ENCODE data around the gene TMEM47.

TMEM47 gene

GRCh38 chrX:34656842-34657725 lies at the start of gene TMEM47:
Gene TMEM47, minus strand, starts transcription at chrX:34657285. Its CDS starts 256 bp downstream, at chrX:34657029.
- DNase-seq, result peak in 2 of 3 experiments; percentile 91 to 92

DNA sequence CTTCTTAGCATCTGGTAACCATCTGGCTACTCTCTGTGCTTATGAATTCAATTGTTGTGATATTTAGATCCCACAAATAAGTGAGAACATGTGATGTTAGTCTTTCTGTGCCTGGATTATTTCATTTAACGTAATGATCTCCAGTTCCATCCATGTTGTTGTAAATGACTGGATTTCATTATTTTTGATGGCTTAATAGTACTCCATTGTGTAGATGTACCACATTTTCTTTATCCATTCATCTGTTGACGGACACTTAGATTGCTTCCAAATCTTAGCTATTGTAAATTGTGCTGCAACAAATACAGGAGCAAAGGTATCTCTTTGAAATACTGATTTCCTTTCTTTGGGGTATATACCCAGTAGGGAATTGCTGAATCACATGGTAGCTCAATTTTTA lies 30.0 kb upstream of the TMEM47 start:
- no peak for DNase-seq

- no peak for DNase-seq
Observed at GRCh38 chrX:34659575-34659974, 2.5 kb upstream of the TMEM47 start.

DNA sequence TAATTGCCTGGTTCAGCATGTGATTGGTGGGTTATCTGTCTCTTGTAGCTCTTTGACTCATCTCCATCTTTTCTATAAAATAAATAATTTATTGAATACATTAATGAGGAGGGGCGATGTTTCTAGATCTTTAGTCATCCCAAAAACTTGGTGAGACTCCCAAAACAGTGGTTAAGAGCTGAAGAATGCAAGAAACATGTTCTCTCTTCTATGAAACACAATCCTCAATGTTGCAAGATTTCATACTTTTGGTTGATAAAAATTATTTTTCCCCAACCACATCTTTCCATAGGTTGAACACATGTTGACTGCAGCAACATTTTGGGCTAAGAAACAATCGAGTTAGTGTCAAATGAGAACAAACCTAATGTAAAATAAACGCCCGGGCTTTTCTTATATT lies 1.2 kb upstream of the TMEM47 start:
- no peak for DNase-seq

GRCh38 chrX:34657726-34658070 lies 613 bp upstream of the TMEM47 start:
- peak in 1 of 3 experiments; percentile 89 for DNase-seq

DNA sequence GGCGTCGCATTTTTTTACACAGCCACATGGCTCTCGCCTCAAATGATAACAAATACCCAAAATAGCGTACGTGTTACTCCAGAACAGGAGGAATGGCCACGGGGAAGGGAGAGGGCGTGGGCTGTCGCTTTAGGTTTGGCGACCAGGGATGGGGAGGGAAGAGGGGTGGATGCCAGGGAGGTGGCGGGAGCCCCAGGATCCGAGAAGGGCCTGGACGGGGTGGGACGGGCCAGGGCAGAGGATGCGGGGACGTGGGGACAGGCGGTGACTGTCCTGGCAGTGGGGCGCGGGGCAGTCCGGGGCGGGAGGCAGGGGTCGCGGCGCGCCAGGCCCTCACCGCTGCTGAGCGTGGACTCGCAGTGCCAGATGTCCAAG lies 631 bp downstream of the TMEM47 start:
- peak in 1 of 3 experiments; percentile 46 for DNase-seq

DNA sequence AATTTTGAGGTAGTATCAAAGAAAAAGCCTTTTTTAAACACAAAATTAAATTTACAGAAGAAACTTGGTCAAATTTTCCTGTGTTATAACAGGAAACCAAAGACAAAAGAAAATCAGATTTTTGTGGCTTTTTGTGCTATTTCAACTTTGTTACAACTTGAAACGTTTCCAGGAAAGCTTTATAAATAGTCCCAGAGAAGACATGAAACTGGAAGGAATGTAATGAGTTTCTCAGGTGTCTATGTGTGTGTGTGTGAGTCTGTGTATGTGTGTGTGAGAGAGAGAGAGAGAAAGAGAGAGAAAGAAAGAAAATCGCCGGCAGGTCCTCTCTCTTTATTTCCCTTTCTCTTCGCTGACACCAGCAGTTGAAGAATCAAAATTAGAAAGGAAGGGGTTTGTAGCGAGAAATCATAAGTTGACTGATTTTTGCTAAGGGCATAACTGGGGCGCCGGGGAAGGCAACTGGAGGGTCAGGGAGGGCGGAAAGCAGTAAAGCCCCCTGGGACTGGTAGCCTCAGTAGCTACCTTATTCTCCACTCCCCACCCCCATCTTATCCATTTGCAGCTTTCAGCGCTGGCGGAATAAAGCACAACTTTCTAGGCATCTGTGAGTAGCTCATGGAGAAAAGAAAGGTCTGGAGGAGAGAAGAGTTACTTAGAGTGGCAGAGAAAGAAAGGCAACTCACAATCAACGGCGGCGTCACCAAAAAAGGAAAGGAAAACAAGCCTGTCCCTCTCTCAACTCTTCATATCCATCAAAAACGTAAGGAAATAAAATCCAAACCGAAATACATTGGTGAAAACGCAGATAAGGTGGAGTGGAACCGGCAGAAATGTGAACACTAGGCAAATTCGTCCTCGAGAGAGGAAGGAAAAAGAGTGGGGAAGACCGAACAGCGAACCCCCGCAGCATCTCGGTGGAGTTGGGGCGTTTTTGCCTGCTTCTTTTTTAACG lies 1.3 kb downstream of the TMEM47 start:
- peak in 2 of 3 experiments; percentile 46 to 72 for DNase-seq

- DNase-seq, result peak in 2 of 3 experiments; percentile 9 to 44
Observed at GRCh38 chrX:34654696-34655490, 2.2 kb downstream of the TMEM47 start.

DNA sequence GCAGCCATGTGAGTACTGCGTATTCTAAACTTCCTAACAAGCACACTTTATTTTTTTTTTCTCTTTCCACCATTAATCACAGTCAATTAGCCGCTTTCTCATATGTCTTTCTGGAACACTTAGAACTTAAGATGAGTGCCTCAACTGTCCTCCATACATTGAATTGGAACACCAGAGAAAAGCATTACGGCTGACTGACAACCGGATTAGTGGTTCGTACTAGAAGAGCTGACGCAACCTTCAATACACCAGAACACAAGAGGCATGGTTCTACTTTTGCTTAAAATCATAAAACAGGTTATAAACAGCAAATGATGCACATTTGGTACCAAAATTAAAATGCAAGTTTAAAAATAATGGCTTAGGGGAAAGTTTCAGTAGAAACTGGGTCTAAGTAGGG lies 3.3 kb downstream of the TMEM47 start:
- DNase-seq, result peak in 1 of 3 experiments; percentile 13

DNA sequence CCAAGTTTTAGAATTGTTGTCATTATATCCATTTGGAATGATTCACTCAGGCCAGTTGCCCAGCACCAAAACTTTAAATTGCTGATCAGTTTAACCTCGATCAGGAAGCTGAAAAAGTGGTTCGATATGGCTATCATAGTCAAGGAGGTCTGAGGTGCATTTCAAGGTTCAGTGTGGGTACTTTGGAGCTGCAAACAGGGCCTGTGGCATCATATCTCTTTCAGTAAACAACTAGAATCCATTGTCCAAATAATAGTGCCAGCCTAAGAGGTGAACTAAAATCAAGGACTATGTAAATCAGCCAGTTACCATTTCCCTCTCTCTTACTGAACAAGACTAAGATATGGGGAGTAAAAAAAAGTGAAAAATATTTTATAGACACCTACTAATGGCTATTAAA lies 14.2 kb downstream of the TMEM47 start:
- no peak for DNase-seq

- peak in 2 of 3 experiments; percentile 16 to 77 for DNase-seq
Observed at GRCh38 chrX:34638116-34638515, 19.0 kb downstream of the TMEM47 start.

DNA sequence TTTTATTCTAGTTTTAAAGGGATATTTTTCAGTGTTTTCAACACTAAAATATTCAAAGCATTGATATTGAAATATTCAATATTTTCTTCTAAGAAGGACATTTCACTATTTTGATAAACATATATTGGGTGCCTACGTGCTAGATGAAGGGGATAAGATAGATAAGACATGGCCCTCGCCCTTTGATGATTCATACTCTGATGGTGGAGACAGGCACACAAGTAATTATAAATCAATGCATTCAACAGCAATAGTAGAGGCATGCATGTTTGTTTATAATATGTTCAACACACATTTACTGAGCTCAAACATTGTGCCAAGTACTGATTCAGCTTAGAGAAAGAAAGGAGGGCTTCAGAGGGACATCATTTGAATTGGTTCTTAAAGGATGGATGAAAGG lies 22.7 kb downstream of the TMEM47 start:
- DNase-seq, result no peak

DNA sequence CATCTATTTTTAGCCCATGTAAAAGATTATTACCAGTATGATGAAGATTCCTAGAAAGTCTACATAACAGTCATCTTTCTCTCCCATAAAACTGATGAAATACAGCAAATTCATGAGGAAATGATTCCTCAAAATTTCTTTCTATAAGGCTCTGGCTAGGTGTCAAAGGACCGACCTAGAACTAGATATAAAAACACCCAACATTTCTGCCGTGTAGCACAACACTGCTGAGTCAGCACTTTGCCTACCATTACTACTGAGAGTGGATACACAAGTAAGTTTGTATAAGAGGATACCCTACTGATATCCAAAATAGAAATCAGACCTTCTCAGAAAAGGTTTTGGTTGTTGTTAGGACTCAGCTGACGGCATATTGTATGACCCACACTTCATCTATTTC lies 24.7 kb downstream of the TMEM47 start:
- DNase-seq, result no peak

DNA sequence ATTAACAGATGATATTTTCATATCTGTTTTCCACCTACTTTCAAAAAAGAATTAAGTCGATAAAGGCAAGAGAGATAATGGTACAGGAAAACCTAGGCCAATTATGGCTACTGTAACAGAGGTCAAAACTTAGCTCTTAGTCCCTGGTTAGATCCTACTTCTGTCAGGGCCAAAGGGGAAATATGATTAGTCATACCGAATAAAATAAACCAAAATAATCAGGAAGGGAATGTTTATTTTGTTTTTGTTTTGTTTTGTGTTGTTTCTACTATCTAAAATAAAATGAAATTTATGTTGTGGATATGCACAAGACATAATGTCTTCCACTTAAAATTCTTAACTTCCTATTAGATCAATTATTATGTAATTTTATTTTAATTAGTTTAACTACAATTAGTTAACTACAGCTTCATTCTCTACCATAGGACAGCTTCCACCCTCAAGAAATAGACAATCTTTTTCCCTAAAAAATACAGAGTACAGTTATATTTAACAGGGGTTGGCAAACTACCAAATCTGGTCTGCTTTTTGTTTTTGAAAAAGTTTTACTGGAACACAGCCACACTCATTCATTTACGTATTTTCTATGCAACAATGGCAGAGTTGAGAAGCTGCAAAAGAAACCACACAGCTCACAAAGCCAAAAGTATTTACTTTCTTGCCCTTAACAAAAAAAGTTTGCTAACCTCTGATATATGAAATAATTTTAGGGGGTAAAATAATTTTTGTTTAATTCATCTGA lies 25.4 kb downstream of the TMEM47 start:
- DNase-seq, result no peak

GRCh38 chrX:34629572-34629971 lies 27.5 kb downstream of the TMEM47 start:
- DNase-seq, result peak in 2 of 3 experiments; percentile 18 to 54

DNA sequence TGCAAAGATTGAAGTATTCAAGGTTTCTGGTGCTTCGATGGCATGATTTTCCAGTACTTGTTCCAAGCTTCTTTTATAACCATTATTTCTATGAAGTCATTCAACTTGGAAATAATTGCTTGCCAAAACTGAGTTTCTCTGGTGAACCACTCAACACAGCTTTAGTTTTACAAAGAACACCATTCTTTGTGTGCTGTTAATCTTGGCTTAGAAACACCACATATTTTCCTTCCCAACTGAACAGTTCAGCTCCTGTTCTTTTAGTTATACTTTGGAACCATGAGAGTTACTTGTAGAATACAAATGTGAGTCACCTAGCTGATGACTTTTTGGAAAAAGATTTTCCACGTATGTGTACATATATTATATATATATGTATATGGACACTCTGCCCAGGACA lies 32.7 kb downstream of the TMEM47 start:
- DNase-seq, result no peak

DNA sequence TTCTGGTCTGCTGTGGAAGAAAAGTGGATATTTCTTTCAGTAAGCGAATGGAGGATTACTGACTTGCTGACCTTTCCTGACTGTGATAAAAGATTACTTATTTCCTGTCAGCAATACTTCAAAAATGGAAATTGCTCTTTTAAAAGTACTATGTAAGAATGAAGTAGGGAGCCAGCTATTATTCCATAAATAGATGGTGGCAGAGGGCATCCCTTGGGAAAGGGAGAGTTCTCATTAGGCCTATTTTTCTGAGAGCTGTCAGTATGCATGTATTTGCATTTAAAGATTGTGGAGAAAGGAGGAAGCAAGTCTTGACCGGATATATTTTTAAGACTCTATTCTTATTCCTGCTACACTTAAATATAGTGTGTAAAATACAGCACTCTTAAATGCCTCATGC lies 37.2 kb downstream of the TMEM47 start:
- no peak for DNase-seq

GRCh38 chrX:34612036-34612435 lies 45.0 kb downstream of the TMEM47 start:
- DNase-seq, result peak in 2 of 3 experiments; percentile 3 to 61

GRCh38 chrX:34598362-34598761 lies 58.7 kb downstream of the TMEM47 start:
- no peak for DNase-seq

- no peak for DNase-seq
Observed at GRCh38 chrX:34586936-34587335, 70.1 kb downstream of the TMEM47 start.

DNA sequence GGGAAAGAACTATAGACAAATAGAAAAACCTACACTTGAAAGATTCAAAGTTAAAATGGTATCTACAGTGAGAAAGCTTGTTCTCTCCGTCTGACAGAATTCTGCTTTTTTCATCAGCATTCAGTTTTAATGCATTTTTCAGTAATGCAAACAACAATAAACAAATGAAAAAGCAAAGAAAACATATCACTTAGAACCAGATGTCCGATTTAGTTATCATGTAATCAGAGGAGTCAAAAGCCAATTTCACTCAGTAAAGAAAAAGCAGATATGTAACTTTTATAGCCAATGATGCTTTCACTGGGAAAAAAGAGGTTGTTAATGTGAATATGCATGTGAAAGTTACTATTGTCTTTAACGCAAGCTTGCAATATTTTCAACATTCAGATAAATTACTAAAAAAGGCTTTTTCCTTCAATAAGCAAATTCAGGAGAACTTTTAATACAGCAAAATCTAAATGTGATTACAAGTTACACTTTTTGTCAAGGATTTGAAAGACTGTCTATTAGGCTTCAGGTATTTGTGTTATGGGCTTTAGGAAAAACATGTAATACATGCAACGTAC lies 70.7 kb downstream of the TMEM47 start:
- DNase-seq, result no peak

GRCh38 chrX:34585561-34585960 lies 71.5 kb downstream of the TMEM47 start:
- DNase-seq, result peak in 1 of 3 experiments; percentile 59

Measured in NCI-H1417 (cell line).